IPS-18a (cell line): ENCODE data around the gene PRR5L.

Source experiments
- H3K27ac ChIP-seq: one replicate; pipeline ENCODE4 v1.5.1; 2013; ENCODE audit warnings: low read length
- H3K27me3 ChIP-seq: one replicate; pipeline ENCODE4 v1.6.1; 2013; ENCODE audit warnings: mild to moderate bottlenecking, low read length; ENCODE audit not compliant: control insufficient read depth, insufficient read depth
- H3K36me3 ChIP-seq: one replicate; pipeline ENCODE4 v1.6.1; 2013; ENCODE audit warnings: low read depth, low read length; ENCODE audit not compliant: control insufficient read depth
- H3K4me1 ChIP-seq: one replicate; pipeline ENCODE4 v1.6.1; 2013; ENCODE audit warnings: low read depth, low read length; ENCODE audit not compliant: control insufficient read depth
- H3K4me3 ChIP-seq: one replicate; pipeline ENCODE4 v1.5.1; 2013; ENCODE audit warnings: low read length
- H3K9ac ChIP-seq: one replicate; pipeline ENCODE4 v1.6.1; 2013; ENCODE audit warnings: mild to moderate bottlenecking, low read length, moderate library complexity
- H3K9me3 ChIP-seq: one replicate; pipeline ENCODE4 v1.6.1; 2013; ENCODE audit warnings: low read depth, low read length; ENCODE audit not compliant: control insufficient read depth

Gene PRR5L

GRCh38 chr11:36362902-36363301 lies 66.8 kb downstream of the PRR5L start:
- H3K9ac ChIP-seq = no peak overlapping the region
- no peak overlapping the region for H3K4me3 ChIP-seq
- H3K4me1 ChIP-seq = peaks cover 25% of the 10 kb centered on the region
- H3K36me3 ChIP-seq = no peaks in the 10 kb centered on the region
- no peak overlapping the region for H3K27ac ChIP-seq
- no peaks in the 10 kb centered on the region for H3K9me3 ChIP-seq
- H3K27me3 ChIP-seq = peaks cover 23% of the 10 kb centered on the region

DNA sequence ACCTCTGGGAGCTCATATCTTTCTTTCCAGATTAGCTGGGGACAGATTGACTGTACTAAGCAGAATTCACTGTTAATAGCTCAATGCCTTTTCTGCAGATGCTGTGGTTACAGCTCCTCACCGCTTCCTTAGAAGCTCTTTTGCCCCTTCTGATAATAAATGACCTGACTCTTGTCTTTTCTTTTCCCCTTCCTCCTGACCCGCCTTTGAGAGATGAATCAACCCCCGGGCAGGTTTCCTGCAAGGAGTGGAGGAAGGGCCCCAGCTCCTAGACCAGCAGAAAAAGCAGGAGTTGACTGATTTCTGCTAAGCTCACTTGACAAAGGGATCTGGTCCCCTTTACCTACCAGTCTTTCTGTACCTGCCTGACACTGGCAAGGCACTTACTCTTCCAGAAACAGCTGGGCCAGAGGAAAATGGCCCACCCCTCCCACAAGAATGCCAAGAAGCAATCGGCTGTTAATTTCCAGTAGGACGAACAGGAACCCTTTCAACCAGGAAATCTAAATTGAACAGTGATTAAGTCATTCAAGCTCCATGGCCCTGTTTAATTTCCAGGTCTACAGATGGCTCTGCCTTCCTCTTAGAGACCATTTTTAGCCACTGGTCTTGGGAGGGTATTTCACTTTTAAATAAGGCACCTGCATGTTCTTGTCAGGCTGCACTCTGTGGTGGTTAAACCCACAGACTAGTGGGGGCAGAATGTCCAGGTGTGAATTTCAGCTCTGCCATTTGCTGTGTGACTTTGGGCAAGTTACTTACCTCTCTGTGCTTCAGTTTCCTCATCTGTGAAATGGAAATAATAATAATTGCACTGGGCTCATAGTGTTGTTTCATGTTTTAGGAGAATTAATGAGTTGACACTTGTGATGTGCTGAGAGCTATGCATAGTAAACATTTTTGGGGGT lies 67.5 kb downstream of the PRR5L start:
- no peaks in the 10 kb centered on the region for H3K36me3 ChIP-seq
- H3K9me3 ChIP-seq = no peaks in the 10 kb centered on the region
- H3K4me3 ChIP-seq = no peak overlapping the region
- H3K4me1 ChIP-seq = peaks cover 25% of the 10 kb centered on the region
- H3K27ac ChIP-seq = no peak overlapping the region
- H3K27me3 ChIP-seq = peaks cover 23% of the 10 kb centered on the region
- no peak overlapping the region for H3K9ac ChIP-seq

DNA sequence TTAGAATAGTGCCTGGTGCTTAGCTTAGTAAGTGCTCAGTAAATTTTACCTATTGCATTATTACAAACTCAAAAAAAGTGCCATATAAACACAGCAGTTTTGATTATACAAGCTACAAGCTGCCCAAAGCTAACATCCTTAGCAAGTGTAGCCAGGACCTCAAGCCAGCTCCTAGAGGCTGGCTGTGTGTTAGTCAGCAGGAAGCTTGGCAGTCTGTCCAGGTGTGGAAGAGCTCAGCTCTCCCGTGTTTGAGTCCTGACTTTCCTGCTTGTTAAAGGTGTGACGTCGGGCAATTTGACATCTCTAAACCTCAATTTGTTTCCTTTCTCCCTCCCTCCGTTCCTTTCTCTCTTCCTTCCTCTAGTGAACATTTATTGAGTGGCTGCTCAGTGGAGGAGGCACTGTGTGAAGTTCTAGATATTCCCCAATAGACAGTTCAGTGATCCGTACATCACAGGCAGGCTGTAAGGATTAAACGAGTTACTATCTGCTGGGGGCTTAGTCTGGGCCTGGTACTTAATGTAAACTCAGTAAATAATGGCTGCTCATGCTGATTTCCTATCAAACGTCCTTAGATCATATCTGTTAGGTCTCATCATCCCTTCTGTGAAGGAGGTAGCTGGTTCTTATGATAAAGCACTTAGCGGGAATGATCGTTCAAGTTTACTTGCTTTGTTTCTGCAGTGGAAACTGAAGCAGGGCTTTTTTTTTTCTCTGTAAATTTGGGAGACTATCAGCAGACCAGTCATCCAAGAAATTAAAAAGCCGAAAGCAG lies 68.7 kb downstream of the PRR5L start:
- no peaks in the 10 kb centered on the region for H3K9me3 ChIP-seq
- no peaks in the 10 kb centered on the region for H3K36me3 ChIP-seq
- H3K4me3 ChIP-seq = no peak overlapping the region
- peaks cover 25% of the 10 kb centered on the region for H3K4me1 ChIP-seq
- H3K27ac ChIP-seq = no peak overlapping the region
- H3K27me3 ChIP-seq = peaks cover 23% of the 10 kb centered on the region
- no peak overlapping the region for H3K9ac ChIP-seq

GRCh38 chr11:36365907-36366306 lies 69.8 kb downstream of the PRR5L start:
- Histone ChIP-seq H3K27me3 (peaks cover 21% of the 10 kb centered on the region), H3K36me3 (no peaks in the 10 kb centered on the region), H3K27ac (no peak overlapping the region), H3K4me3 (no peak overlapping the region), H3K9ac (no peak overlapping the region), H3K9me3 (no peaks in the 10 kb centered on the region), H3K4me1 (peaks cover 25% of the 10 kb centered on the region)

DNA sequence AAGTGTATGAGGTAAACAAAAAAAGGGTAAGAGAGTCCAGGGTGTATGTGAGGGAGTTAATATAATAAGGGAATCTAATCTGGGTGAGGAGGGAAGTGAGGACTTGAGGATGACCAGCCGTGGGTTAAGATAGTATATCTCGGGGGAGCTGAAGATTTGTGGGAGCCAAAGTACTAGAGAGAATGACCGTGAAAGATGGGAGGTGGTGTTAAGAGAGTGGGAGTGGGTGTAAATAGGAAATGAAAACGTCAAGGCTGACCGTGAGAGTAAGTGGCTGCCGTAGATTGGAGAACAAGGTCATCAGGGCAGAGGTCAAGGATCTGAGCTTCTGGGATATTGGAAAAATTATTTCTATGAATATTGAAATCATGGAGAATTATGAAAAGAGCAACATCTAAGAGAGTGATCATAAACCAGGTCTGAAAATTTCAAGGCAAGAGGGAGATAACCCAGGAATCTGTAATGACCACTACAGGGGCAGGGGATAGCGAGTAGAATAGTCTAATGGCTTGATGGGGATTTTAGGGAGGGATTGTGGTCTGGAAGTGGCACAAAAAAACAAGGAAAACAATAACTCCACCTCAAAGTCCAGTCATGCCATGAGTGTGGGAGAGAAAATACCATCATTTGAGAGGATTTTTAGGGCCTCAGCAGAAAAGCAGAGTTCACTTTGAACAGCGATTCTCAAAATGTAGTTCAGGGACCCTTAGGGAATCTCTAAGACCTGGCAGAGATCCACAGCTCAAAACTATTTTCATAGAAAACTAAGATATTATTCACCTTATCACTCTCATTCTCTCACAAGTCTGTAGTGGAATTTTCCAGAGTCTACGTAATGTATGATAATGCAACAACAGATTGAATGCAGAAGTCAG lies 72.0 kb downstream of the PRR5L start:
- no peaks in the 10 kb centered on the region for H3K9me3 ChIP-seq
- no peak overlapping the region for H3K27ac ChIP-seq
- H3K4me3 ChIP-seq = no peak overlapping the region
- H3K27me3 ChIP-seq = peaks cover 6% of the 10 kb centered on the region
- H3K4me1 ChIP-seq = peaks cover 9% of the 10 kb centered on the region
- no peak overlapping the region for H3K9ac ChIP-seq
- no peaks in the 10 kb centered on the region for H3K36me3 ChIP-seq

GRCh38 chr11:36371181-36371580 lies 75.1 kb downstream of the PRR5L start:
- no peak overlapping the region for H3K9ac ChIP-seq
- no peaks in the 10 kb centered on the region for H3K36me3 ChIP-seq
- H3K4me1 ChIP-seq = peaks cover 5% of the 10 kb centered on the region
- peaks cover 26% of the 10 kb centered on the region for H3K27me3 ChIP-seq
- H3K27ac ChIP-seq = no peak overlapping the region
- H3K4me3 ChIP-seq = no peak overlapping the region
- H3K9me3 ChIP-seq = no peaks in the 10 kb centered on the region

DNA sequence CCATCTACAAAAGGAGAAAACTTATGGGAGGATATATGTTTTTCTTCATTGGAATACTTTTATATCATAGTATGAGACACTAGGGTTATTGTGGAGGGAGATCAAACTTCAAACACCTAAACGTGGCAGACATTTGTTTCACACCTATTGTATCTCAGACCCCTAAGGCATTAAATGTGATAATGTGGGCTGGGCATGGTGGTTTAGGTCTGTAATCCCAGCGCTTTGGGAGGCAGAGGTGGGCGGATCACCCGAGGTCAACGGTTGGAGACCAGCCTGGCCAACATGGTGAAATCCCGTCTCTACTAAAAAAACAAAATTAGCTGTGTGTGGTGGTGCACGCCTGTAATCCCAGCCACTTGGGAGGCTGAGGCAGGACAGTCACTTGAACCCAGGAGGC lies 75.5 kb downstream of the PRR5L start:
- H3K4me1 ChIP-seq = peaks cover 5% of the 10 kb centered on the region

DNA sequence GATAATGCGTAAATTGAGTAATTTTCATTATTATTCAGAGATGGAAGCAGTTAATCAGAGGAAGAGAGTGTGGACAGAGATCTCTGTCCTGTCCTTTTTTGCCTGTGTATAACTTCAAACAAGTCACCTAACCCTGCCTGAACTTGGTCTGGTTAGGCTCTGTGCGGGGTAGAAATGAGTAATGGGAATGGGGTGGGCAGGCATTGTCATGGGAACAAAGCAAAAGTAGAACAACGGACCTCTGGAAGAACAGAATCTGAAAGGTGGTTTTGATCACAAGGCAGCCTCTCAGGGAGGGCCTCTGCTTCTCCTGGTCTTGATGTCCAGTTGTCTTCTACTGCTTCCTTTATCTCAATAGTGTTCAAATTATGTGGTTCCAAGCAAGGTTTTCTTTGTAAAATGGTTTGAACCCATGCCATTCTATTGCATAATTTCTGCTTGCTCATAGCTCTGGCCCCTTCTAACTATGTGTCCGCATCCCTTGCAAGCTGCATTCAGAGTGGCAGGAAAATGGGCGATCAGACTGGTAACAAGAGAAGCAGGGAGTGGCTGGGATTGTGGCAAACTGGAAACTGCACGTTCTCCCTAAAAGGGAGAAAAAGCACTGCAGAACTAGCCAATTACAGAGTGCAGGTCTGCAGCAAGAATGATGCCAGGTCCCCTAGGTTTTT lies 76.1 kb downstream of the PRR5L start:
- Histone ChIP-seq H3K4me3 (no peak overlapping the region), H3K36me3 (no peaks in the 10 kb centered on the region), H3K9ac (no peak overlapping the region), H3K27ac (no peak overlapping the region), H3K9me3 (no peaks in the 10 kb centered on the region), H3K27me3 (peaks cover 34% of the 10 kb centered on the region), H3K4me1 (peaks cover 5% of the 10 kb centered on the region)

More for the DNA sequence above, 75.5 kb downstream of the PRR5L start:
- no peak overlapping the region for H3K9ac ChIP-seq
- H3K27me3 ChIP-seq = peaks cover 28% of the 10 kb centered on the region
- no peak overlapping the region for H3K27ac ChIP-seq
- no peaks in the 10 kb centered on the region for H3K9me3 ChIP-seq
- H3K4me3 ChIP-seq = no peak overlapping the region
- H3K36me3 ChIP-seq = no peaks in the 10 kb centered on the region

- Histone ChIP-seq H3K27me3 (peaks cover 45% of the 10 kb centered on the region), H3K9ac (no peak overlapping the region), H3K36me3 (no peaks in the 10 kb centered on the region), H3K4me1 (peaks cover 13% of the 10 kb centered on the region), H3K27ac (no peak overlapping the region), H3K4me3 (no peak overlapping the region), H3K9me3 (no peaks in the 10 kb centered on the region)
Measured at GRCh38 chr11:36373016-36374010, 77.2 kb downstream of the PRR5L start.

- no peak overlapping the region for H3K9ac ChIP-seq
Measured at GRCh38 chr11:36374726-36375125, 78.6 kb downstream of the PRR5L start.

More at GRCh38 chr11:36374726-36375125, 78.6 kb downstream of the PRR5L start:
- peaks cover 13% of the 10 kb centered on the region for H3K4me1 ChIP-seq
- H3K27me3 ChIP-seq = peaks cover 52% of the 10 kb centered on the region
- no peak overlapping the region for H3K27ac ChIP-seq
- H3K4me3 ChIP-seq = no peak overlapping the region
- no peaks in the 10 kb centered on the region for H3K9me3 ChIP-seq
- no peaks in the 10 kb centered on the region for H3K36me3 ChIP-seq
